ENCODE measurements around the gene SUPT20HL1. TPM values are rescaled to one million over a fixed set of nuclear protein-coding genes. Genes with fewer than 3 reads are reported as not detected.

SUPT20HL1 gene
- total RNA-seq, 1 experiment from 2014 or later = not detected

- DNase-seq = no peak
- intact Hi-C loops (cut with micrococcal nuclease; ENCODE audit: unreplicated experiment) = no loop called here
- Histone ChIP-seq H3K36me3 (ENCODE audit: low read depth) (no peaks in the 10 kb centered on the region), H3K27me3 (ENCODE audit: insufficient read depth, low read depth) (peaks cover 10% of the 10 kb centered on the region), H3K9me2 (ENCODE audit: insufficient read depth) (no peaks in the 10 kb centered on the region), H3K27ac (no peak overlapping the region), H3K9me3 (ENCODE audit: insufficient read depth, low read depth) (no peaks in the 10 kb centered on the region), H4K20me1 (ENCODE audit: insufficient read depth) (no peaks in the 10 kb centered on the region), H3K4me2 (no peak overlapping the region), H3F3A (ENCODE audit: insufficient read depth, low read depth) (no peaks in the 10 kb centered on the region), H3K79me2 (ENCODE audit: low read depth) (no peaks in the 10 kb centered on the region), H2AFZ (no peak overlapping the region), H3K4me3 (no peak overlapping the region), H3K4me1 (replicated peaks; ENCODE audit: insufficient read depth) (no peaks in the 10 kb centered on the region)
- TF ChIP-seq EZH2 (IDR thresholded peaks at IDR 0.05; ENCODE audit: low read depth) = no peak
- no peak for TF ChIP-seq CTCF (conservative IDR thresholded peaks at IDR 0.05)
- ChIA-PET CTCF (no interaction called here), POLR2A (ENCODE audit: unreplicated experiment) (no interaction called here)
- BruUV-seq (replicated peaks) = no TSS peak
Observed at GRCh38 chrX:24405959-24406358, 45.5 kb downstream of the SUPT20HL1 start.

Other genes with a start within 250 kb of the SUPT20HL1 start
- gene ZFX, start 210.9 kb upstream of the SUPT20HL1 start, total RNA-seq (2021) = 39.1 and 39.6 TPM in 2 replicates
- gene SUPT20HL2, start 46.6 kb upstream of the SUPT20HL1 start, total RNA-seq (2021) = not detected in 2 replicates
- gene PDK3, start 104.6 kb downstream of the SUPT20HL1 start, total RNA-seq (2021) = 12.5 and 19.4 TPM in 2 replicates

All from PC-9 (cell line).